ENCODE results near the gene TTLL11.

- TF ChIP-seq CTCF (IDR thresholded peaks at IDR 0.05; ENCODE audit: low read depth, low read length, missing input control) (no peak), ZBTB33 (IDR thresholded peaks at IDR 0.05) (no peak), SP1 (IDR thresholded peaks at IDR 0.05) (no peak), RAD21 (IDR thresholded peaks at IDR 0.05) (no peak), YY1 (IDR thresholded peaks at IDR 0.05) (no peak), MAX (IDR thresholded peaks at IDR 0.05) (no peak), FOXA2 (IDR thresholded peaks at IDR 0.05) (no peak), REST (IDR thresholded peaks at IDR 0.05) (no peak), JUND (IDR thresholded peaks at IDR 0.05) (no peak), ATF3 (IDR thresholded peaks at IDR 0.05) (no peak), FOXA1 (IDR thresholded peaks at IDR 0.05) (no peak), RXRA (IDR thresholded peaks at IDR 0.05) (no peak)
Measured at GRCh38 chr9:121788686-121789366, 304.3 kb downstream of the TTLL11 start.
